Hematopoietic multipotent progenitor cell treated with erythropoietin and hydrocortisone succinate and interleukin-3 and kit ligand, for 6 days (in vitro differentiated cells): ENCODE data around the gene DEGS1.
"Not testable (repeated sequence)": the region's sequence is repeated elsewhere in the genome, so short reads cannot be mapped to it uniquely, and the experiment has no call there.

Source experiments
- DNase-seq: peaks from one replicate; pipeline ENCODE4 v3.0.0-alpha.2; 2015

The DEGS1 gene

GRCh38 chr1:224182057-224182865 lies 779 bp upstream of the DEGS1 start:
- peak; percentile 52 for DNase-seq

- peak; percentile 76 for DNase-seq
Observed at GRCh38 chr1:224183591-224184312, 712 bp downstream of the DEGS1 start.

GRCh38 chr1:224185208-224185607 lies 2.2 kb downstream of the DEGS1 start:
- DNase-seq = no peak

GRCh38 chr1:224188286-224188685 lies 5.2 kb downstream of the DEGS1 start:
- DNase-seq = no peak

GRCh38 chr1:224189561-224189960 lies 6.5 kb downstream of the DEGS1 start:
- no peak for DNase-seq

- no peak for DNase-seq
Observed at GRCh38 chr1:224192082-224192788, 9.2 kb downstream of the DEGS1 start.

GRCh38 chr1:224193319-224193966 lies 10.4 kb downstream of the DEGS1 start:
- no peak for DNase-seq

GRCh38 chr1:224196813-224197600 lies 14.0 kb downstream of the DEGS1 start:
- no peak for DNase-seq

- DNase-seq = no peak
Observed at GRCh38 chr1:224198572-224198971, 15.5 kb downstream of the DEGS1 start.

GRCh38 chr1:224199679-224200078 lies 16.6 kb downstream of the DEGS1 start:
- no peak for DNase-seq

- no peak for DNase-seq
Observed at GRCh38 chr1:224201383-224201782, 18.3 kb downstream of the DEGS1 start.

GRCh38 chr1:224201853-224202252 lies 18.8 kb downstream of the DEGS1 start:
- DNase-seq = no peak

- no peak for DNase-seq
Observed at GRCh38 chr1:224203243-224204016, 20.4 kb downstream of the DEGS1 start.

GRCh38 chr1:224205438-224205840 lies 22.4 kb downstream of the DEGS1 start:
- DNase-seq = peak; percentile 56

GRCh38 chr1:224205931-224206538 lies 23.0 kb downstream of the DEGS1 start:
- not testable (repeated sequence) for DNase-seq

- DNase-seq = peak; percentile 83
Observed at GRCh38 chr1:224211206-224211962, 28.3 kb downstream of the DEGS1 start.

GRCh38 chr1:224212618-224213061 lies 29.6 kb downstream of the DEGS1 start:
- no peak for DNase-seq

GRCh38 chr1:224213438-224214119 lies 30.5 kb downstream of the DEGS1 start:
- DNase-seq = peak; percentile 31

- no peak for DNase-seq
Observed at GRCh38 chr1:224216382-224216781, 33.3 kb downstream of the DEGS1 start.
